Activated CD4-positive, alpha-beta T cell treated with anti-CD3 and anti-CD28 coated beads, Interleukin-2, Interleukin-4, amounts not matched to agents 100 ng/mL and 50 ng/mL, durations not matched to agents 16 hours and 8 hours (primary cell): ENCODE results near the gene SEMA3F.

ENCODE experiments used
- DNase-seq: peaks from one replicate; pipeline ENCODE4 v3.0.0-alpha.2; 2020; ENCODE audit warnings: low spot score

Gene SEMA3F

DNA sequence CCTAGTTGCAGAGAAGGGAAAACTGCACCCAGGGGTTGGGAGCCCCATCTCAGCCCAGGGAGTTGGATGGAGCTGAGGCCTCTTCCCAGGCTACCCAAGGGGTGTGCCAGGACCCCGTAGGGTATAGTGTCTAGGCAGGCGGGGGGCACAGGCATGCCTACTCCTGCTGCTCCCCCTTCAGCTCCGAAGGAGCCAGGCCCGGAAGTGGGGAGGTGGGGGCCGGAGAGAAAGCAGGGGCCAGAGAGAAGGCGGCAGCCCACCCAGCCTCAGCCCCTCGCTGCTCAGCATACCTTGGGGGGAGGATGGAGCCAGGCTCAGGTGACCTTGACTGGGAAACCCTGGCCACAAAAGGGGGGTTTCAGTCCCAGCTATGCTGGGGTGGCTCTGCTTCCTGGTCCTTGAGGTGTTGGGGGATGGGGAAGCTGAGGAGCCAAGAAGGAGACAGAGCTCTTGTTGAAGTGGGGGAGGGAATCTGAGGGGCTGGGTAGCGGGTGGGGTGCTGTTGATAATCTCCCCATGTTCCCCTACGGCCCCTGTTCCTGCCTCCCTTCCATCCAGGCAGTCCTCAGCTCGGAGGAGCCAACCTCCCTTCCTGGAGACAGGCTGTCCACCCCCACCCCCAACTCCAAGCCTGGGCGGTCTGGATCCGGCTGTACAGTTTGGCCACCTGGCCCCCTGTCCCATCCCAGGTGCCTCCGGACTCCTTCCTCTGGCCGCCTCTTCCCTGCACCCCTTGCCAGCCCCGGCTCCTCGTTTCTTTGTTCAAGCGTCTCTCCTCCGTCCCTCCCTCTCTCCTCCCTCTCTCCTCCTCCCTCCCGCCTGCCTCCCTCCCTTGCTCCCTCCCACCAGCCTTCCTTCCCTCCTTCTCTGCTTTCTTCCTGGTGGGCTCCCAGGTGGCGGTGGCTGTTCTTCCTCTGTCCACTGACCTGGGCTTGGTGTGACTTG is 1.7 kb downstream of the SEMA3F start:
- DNase-seq = no peak

DNA sequence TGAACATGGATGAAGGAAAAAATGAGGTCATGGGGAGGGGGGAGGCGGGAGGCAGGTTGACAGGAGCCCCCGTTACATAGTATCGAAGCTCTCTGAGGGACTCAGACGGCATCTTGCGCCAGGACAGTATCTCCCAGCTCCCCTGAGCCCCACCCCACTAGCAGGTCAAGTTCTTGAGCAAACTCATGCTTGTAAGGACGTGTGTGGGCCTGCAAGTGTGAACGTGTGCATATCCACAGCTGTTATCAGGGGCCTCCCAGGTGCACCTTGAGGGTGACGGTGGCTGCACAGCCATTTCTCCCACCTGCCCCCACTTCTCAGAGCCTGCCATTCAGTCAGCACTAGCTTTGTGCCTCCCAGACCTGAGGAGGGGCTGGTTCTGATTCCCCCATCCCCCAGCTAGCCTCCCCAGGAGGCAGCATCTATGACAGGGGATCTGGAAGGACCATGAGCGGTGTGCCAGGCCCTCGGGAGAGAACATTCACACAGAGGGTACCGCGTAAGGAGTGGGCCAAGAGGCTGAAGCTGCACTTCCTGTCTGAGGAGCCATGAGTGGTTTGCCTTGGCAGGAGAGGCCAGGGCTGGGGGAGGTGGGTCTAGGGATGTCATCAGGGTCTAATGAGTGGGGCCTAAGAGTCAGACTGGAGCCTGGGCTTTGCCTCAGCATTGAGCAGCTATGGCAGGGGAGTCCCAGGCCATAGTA is 2.9 kb downstream of the SEMA3F start:
- DNase-seq = no peak

DNA sequence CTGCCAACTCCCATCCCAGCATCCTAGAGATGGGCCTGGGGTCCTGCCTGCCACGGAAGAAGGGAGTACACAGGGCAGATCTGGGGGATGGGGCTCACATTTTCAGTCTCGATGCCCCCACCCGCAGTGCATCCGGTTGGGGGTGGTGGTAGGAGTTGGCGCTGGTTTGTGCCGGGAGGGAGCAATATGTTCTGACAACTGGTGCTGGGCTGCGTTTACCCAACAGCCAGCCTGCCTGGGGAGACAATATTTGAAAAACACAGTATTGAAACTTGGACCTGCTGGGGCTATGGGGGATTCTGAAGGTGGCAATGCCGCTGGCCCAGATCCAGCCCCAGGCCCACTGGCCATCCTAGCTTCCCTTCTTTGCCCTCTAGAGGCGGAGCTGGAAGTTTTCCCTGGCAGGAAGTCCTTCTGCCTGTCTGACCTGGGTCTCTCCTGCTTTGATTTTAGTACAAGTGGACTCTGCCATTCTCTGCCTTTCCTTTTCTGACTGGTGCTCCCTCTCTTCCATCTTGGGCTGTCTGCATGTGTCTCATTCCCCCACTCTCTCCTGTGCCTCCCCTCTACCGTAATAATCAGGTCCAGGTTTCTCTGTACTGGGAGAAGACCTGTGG is 3.5 kb downstream of the SEMA3F start:
- no peak for DNase-seq

DNA sequence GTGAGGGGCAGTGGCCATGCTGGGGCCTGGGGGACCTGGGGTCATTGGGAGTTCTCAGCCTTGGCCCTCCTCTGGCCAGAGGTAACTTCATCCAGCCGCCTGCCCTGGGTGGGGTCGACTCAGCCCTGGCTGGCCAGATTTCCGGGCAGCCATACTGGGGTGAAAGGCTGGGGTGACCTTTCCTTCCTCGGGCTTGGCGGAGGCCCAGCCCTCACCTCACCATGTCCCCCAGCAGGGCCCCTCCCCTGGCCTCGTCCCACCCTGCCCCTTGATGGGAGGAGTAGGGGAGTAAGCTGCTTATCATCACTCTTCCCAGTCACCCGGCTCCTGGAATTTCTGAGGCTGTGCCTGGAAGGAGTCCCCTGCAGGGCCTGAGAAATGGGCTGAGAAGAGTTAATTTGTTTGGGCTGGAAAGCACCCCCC is 5.4 kb downstream of the SEMA3F start:
- no peak for DNase-seq

DNA sequence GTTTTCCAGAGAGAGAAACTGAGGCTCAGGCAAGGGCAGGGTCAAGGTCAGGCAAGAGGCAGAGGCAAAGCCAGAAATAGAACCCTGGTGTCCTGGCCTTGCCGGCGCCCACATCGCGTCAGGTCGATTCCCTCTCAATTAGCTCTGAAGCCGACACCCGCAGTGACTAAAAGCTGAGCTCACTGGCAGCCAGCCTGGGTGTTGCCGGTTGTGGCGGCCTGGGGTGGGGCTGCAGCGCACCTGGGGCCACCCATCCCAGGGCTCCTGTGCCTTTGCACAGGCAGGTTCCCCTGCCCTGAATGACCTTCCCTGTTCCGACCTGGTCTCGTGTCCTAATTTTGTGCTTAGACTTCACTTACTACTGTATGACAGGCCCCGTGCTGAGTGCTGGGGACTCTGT is 6.2 kb downstream of the SEMA3F start:
- DNase-seq = no peak

DNA sequence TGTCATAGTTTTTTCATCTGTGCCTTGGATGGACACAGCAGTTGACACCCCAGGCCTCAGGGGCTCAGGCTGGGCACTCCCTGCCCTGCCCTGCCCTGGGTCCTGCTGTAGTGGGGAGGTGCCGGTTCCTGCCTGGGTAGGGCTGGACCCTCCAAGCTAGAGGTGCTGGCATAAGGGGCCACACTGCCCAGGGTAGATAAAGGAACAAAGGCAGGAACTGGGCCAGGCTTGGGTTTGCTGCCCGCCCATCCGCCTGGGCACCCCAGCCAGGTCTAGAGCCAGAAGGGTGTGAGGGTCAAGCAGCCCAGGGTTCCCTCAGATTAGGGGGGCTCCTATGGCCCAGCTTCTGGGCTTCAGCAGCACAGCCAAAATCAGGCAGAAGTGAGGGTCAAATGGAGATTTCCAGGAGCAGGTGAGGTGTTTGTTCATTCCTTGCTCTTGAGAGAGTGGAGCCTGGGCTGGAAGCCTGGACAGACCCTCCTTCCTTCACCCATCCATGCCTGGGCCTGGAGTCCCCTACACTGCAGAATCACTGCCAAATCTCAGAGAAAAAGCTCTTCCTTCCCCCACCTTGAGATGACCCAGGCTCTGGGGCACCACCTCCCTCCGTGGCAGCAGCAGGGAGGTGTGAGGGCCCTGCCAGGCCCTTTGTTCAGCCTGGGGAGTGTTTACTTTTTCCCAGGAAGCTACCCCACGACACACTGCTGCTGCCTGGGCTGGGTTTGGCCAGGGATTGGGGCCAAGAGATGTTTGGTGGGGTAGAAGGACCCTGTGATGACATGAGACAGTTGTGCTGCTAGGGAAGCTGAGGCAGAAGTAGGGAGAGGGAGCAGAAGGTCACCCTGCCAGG is 7.1 kb downstream of the SEMA3F start:
- no peak for DNase-seq

DNA sequence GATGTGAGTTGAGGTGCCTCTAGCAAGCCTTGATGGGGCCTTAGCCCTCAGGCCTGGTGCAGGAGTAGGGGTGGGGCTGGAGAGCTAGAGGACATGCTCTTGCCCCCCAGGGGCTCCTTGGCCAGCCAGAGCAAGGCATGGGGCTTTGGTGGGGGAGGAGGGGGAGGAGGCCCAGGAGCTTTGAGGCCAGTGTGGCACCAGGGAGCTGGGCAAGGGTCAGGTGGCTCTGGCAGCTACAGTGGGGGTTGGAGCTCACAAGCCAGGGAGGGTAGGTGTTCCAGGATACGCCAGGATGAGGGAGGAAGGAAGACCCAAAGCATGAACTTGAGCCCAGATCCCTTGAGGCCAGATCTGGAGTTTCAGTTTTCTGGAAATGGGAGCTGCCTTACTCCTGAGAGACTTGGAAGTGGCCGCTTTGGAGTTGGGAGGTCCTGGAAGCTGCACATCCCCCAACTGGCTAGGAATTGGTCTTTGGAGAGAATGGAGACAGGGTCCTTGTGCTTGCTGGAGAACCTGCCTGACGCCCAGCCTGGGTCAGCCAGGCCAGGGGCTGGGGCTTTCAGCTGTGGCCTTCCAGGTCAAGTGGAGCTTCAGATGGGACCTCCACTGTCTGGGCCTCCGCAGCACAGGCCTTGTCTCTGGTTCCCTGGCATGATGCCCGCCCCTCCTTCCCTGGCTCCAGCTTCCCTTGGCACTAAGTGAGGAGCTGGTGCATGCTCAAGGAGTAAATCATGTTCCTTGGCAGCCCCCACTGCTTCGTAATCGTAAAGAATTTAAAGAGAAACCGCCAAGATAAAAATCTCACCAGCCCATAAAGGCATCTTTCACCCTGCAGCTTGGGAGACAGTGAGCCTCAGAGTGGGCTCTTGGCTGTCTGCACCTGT is 8.7 kb downstream of the SEMA3F start:
- no peak for DNase-seq

DNA sequence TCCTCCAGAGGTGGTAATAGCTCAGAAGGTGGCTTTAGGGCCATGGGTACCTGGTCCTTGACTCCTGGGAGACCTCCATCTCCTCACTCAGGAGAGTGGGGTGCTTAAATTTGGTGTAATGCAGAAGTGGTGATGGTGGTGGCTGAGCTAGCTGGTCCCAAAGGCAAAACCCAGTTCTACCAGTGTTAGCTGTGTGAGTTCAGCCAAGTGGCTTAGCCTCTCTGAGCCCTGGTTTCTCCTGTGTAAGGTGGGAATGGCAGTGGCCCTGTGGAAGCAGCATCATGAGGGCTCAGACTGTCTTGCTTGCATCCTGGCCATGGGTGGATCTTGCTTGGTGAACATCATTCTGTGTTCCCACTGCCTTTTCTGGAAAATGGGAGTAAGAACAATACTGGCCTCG is 9.4 kb downstream of the SEMA3F start:
- DNase-seq = no peak

DNA sequence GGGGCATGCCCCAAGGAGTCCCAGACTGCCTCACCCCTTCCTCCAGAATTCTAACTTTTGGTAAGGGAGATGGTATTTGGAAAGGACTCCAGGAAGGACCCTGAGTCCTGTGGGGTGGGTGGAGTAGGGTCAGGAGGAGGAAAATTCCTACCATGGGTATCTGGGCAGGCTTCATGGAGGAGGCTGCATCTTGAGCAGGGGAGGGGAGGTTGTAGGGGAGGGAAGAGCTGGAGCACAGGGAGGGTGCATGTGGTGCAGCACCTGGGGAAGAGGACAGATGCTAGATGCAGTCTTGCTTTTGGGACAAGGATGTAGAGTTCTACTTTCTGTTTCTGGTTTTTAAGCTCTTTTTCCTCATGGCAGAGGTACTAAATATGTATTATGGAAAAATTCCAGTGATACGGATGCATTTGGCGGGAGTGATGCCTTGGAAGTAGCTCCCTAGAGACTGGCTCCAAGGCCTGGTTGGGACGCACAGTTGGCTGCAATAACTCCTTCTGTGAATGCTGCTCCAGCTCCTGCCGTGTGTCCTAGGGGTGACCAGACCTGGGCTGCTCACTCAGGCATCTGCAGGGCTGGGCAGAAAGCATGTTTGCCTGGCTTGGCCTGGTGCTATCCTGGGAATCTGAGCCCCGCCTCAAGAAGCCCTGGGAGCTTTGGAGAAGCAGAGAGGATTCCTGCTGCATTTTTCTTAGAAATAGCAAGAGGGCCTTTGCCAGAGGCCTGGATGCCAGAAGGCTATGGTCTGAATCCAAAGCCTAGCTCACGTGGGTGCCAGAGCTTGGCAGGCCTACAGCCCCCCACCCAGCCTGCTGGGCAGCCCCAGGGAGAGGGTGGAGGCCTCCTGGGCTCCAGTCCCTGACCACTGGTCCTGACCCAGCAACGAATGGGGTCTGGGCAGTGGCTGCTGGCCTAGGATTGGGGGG is 10.1 kb downstream of the SEMA3F start:
- DNase-seq = no peak

DNA sequence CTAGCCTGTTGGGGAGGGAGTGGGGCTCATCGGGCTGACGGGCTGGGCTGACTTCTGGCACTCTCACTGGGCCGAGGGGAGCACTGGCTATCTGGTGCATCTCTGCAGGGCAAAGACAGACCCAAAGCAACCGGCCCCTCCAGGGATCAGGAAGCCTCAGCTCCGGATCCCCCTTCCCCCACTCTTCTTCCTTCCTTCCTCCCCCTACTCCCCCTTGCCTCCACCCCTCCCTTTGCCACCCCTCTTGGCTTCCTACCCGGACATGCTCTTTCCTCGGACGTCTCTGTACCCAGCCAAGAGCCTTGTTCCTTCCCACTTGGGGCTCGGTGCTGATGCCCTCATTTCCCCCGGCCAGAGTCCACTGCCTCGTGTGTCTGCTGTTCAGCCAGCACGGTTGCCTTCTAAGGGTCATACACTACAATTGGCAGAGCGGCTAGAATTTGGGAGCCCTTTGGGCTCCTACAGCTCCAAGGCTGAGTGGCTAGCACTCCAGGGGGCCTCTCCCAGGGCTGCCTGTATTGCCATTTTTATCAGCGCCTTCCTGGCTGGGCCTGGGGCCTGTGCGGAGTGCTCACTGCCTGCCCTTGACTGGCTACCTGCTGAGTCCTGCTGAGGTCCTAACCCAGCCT is 10.9 kb downstream of the SEMA3F start:
- no peak for DNase-seq

DNA sequence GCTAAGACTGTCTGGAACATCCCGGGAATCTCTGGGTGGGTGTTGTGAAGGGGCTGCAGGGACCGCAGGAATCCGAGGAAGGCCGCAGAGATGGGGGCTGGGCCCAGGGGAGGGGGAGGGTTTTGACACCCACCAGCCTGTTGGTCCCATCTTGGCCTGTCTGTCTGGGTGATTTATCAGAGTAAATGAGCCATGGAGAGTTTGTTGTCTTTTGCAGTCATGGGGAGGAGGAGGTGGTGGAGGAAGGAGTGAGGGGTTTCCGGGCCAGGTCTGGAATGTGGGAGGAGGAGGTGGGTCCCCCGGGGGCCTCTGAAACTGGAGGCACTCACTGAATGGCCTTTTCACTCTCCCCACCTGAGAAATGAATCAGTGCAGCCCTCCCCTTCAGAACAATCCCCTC is 11.5 kb downstream of the SEMA3F start:
- no peak for DNase-seq

DNA sequence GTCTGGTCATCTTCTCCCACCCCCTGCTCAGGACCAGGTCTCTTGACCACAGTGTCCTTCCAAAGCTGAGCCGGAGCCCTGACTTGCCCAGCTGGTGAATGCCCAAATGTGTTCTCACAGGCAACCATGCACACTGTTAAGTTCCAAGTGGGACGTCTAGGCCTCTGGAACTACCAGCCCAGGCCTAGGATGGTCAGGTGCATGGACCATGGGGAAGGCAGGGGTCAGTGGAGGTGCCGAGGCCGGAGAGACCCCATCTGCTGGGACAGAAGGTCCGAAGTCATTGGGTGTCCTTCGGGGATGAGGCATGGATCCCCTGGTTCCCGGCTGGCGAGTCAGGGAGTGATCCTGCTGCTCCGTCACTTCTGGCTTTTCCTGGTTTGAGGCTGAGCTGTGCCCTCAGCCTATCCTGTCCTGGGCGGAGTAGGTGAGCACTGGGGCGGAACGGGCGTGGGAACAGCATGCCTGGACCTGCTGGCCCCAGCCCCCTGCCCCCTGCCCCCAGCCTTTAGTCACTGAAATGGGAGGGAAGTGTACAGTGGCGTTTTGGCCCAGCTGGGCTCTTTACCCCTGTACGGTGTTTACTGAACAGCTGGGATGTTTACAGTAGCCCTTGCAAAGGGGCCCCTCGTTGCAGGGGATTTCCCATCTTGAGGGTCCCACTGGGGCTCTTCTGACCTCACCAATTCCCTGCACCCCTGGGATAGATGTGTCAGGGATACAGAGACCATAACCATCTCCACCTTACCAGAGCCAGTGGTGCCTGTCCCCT is 12.1 kb downstream of the SEMA3F start:
- no peak for DNase-seq

DNA sequence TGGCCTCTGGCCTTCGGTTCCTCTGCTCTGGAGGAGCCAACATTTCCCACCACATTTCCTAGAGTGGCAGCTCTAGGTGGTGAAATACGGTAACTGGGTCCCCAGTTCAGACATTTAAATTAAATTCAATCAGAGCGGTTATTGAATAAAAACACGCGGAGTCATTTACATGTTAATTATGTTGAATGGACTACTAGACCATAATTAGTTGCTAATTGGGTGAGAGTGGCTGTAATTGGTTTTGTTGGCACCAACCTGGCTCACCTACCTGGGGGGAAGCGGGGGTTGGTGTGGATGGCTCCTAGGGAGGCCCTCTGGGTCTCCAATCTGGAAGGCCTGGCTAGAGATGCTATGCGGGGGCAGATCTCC is 12.7 kb downstream of the SEMA3F start:
- DNase-seq = no peak

DNA sequence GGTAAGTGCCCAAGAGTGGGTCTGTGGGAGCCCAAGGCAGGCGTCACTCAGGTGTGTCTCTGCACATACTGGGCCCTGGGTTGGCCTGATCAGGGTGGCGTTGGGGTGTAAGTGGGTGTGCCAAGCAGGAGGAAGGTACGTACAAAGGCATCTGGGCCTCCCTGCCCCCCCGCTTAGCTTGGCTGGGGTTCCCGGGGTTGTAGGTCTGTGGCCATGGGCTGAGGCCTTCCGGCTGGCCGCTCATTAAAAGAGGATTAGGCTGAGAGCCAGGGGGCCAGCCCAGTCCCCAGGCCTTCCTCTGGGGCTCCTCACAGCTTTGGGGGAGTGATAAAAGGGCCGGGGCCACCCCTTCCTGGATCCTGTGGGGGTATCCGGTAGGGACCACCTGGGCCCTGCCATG is 13.3 kb downstream of the SEMA3F start:
- no peak for DNase-seq

DNA sequence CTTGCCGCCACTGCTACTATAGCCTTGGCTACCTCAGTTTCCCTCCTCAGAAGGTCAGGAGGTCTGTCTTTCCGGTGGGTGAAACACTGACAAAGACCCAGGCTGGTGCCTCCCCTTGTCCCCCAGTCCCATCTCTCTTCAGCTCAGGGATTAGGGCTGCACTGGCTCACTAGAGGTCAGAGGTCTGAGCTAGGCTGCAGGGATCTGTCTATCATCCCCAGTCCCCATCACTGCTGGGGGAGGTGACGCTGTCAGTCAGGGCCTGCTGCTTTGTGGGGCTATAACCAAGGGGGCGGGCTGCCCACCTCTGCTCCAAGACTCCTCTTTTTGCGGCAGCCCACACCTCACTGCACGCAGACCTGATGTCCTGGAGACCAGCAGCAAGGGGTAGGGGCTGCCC is 13.7 kb downstream of the SEMA3F start:
- no peak for DNase-seq

DNA sequence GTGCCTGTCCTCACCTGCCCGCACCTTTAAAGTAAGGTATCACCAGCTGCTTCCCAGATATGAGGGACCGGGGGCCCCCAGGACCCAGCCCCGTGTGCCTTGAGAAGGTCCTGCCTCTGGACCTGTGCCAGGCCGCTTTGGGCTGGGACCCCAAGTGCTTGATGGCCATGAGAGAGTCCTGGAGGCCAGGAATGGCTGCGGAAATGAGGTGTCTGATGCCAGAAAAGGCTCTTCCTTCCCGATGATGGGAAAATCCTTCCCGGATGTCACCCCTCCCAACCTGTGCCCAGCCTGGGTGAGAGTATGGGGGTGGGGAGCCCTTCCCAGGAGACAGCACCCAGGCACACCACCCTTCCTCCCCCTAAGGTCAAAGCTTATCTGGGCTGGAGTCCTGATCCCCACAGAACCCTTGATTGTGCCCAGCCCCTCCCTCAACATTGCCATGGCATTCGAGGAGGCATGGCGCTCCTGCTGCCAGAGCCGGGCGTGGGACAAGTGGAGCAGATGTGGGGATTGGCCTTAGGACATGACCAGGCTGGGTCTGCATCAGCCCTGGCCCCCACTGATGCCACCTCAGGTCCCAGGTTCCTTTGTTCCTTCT is 14.2 kb downstream of the SEMA3F start:
- DNase-seq = no peak

DNA sequence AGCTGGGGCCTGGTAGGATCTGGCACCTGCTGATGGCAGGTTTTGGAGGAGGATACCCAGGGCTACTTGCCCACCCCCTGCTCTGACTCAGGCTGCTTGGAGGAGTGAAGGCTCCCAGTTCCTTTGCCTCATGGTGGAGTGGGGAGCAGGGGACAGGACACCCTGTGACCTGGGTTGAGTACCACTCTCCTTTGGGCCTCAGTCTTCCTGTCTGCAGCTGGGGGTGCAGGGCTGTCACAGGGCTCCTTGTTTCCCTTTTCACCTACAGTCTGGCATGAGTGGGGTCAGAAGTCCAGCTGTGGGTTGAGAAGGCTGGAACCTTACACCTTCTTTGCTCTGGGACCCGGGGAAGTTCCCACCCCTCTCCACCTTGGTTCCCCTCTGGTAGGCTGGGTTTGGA is 14.7 kb downstream of the SEMA3F start:
- DNase-seq = no peak

DNA sequence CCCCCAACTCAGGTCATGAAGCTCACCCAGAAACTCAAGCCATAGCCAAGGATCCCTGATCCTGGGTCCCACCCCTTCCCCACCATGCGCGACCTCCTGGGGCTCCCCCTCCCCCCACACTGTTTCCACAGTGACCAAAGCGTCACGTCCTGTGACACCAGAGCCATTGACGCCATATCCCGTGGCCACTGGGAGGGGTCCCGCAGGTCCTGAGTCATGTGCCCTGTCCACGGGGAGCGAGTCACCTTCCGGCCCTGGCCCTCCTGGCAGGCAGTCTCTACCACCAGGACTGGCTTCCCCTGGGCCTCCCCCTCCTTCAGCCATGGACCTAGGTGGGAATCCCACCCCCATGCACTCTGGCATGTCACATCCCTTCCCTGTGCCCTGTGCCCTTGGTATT is 15.6 kb downstream of the SEMA3F start:
- DNase-seq = no peak
